BJ (cell line): ENCODE measurements around the gene PCDHA10. TPM values are rescaled to one million over a fixed set of nuclear protein-coding genes. Genes with fewer than 3 reads are reported as not detected.
"Not testable (repeated sequence)": the region's sequence is repeated elsewhere in the genome, so short reads cannot be mapped to it uniquely, and the experiment has no call there.

Source experiments
- CTCF ChIA-PET: fragments of 350-600 bp; formaldehyde crosslinking; extraction: SDS; loops from one replicate; lab custom pipeline; 2021; ENCODE audit warnings: antibody characterized with exemption, inconsistent platforms; lab: Yijun Ruan, JAX
- POLR2A ChIA-PET: fragments of 300-600 bp; sonication (Branson Sonifier 250); formaldehyde crosslinking; extraction: SDS; loops from one replicate; lab custom pipeline; 2021; ENCODE audit warnings: antibody characterized with exemption; lab: Charles Lee
- DNase-seq: peaks from one replicate; pipeline ENCODE4 v3.0.0-alpha.2; 2011; ENCODE audit warnings: low read depth
- H3K27me3 ChIP-seq: 2 replicates; pipeline ENCODE4 v1.6.0; 2011; ENCODE audit warnings: low read length; ENCODE audit not compliant: control insufficient read depth, insufficient read depth
- H3K36me3 ChIP-seq: 2 replicates; pipeline ENCODE4 v1.5.1; 2011; ENCODE audit warnings: low read length; ENCODE audit not compliant: control insufficient read depth, insufficient read depth
- H3K4me3 ChIP-seq: 2 replicates; pipeline ENCODE4 v1.5.1; 2011; ENCODE audit warnings: low read depth, mild to moderate bottlenecking, control low read depth, low read length
- polyA plus RNA-seq: library from polyadenylated mRNA; depleted of rRNA; stranded (reverse); fragments of >200 nt; gene quantifications from 2 replicates; pipeline ENCODE4 v1.2.3, GENCODE V29; 2011
- TF ChIP-seq, protein P1 (sequence below): IDR thresholded peaks from 2 replicates; pipeline ENCODE4 v1.5.1; 2011; ENCODE audit warnings: low read depth, mild to moderate bottlenecking, control low read depth, inconsistent platforms, low read length, moderate library complexity; ENCODE audit not compliant: insufficient read depth

The PCDHA10 gene
- polyA plus RNA-seq, 1 experiment = 0.02 TPM

DNA sequence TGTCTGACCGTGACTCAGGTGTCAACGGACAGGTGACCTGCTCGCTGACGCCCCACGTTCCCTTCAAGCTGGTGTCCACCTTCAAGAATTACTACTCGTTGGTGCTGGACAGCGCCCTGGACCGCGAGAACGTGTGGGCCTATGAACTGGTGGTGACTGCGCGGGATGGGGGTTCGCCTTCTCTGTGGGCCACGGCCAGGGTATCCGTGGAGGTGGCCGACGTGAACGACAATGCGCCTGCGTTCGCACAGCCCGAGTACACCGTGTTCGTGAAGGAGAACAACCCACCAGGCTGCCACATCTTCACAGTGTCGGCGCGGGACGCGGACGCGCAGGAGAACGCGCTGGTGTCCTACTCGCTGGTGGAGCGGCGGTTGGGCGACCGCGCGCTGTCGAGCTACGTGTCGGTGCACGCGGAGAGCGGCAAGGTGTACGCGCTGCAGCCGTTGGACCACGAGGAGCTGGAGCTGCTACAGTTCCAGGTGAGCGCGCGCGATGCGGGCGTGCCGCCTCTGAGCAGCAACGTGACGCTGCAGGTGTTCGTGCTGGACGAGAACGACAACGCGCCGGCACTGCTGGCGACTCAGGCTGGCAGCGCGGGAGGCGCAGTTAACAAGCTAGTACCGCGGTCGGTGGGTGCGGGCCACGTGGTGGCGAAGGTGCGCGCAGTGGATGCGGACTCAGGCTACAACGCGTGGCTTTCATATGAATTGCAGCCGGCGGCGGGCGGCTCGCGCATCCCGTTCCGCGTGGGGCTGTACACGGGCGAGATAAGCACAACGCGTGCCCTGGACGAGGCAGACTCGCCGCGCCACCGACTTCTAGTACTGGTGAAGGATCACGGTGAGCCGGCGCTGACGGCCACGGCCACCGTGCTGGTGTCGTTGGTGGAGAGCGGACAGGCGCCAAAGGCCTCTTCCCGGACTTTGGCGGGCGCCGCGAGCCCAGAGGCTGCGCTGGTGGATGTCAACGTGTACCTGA, 14.8 kb downstream of the PCDHA10 start:
- Histone ChIP-seq H3K36me3 (no peaks in the 10 kb centered on the region), H3K4me3 (no peak overlapping the region), H3K27me3 (no peaks in the 10 kb centered on the region)
- no peak for DNase-seq
- TF ChIP-seq, protein P1, sequence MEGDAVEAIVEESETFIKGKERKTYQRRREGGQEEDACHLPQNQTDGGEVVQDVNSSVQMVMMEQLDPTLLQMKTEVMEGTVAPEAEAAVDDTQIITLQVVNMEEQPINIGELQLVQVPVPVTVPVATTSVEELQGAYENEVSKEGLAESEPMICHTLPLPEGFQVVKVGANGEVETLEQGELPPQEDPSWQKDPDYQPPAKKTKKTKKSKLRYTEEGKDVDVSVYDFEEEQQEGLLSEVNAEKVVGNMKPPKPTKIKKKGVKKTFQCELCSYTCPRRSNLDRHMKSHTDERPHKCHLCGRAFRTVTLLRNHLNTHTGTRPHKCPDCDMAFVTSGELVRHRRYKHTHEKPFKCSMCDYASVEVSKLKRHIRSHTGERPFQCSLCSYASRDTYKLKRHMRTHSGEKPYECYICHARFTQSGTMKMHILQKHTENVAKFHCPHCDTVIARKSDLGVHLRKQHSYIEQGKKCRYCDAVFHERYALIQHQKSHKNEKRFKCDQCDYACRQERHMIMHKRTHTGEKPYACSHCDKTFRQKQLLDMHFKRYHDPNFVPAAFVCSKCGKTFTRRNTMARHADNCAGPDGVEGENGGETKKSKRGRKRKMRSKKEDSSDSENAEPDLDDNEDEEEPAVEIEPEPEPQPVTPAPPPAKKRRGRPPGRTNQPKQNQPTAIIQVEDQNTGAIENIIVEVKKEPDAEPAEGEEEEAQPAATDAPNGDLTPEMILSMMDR = no peak
- CTCF ChIA-PET = no interaction called here
- POLR2A ChIA-PET = no interaction called here

DNA sequence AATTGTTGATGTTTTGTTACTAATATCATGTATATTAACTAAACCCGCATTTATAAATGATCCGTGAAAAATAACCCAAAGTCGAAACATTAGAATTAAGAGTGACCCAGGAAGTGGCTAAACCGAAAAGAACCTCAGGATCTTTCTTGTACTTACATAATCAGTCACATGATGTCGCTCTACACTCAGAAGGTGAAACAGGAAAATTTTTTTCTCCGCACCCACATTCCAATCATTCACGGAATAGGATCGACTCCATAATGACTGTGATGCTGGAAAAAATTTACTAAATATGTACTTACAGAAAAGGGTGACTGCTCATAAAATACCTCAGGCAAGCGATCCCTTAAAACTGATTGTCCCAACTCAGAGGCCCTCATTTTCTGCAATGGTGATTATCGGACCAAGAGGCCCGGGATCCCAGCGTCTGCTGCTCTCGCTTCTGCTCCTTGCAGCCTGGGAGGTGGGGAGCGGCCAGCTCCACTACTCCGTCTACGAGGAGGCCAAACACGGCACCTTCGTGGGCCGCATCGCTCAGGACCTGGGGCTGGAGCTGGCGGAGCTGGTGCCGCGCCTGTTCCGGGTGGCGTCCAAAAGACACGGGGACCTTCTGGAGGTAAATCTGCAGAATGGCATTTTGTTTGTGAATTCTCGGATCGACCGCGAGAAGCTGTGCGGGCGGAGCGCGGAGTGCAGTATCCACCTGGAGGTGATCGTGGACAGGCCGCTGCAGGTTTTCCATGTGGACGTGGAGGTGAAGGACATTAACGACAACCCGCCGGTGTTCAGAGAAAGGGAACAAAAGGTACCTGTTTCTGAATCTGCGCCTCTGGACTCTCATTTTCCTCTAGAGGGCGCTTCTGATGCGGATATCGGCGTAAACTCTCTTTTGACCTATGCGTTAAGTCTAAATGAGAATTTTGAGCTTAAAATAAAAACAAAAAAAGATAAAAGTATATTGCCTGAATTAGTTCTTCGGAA, 19.7 kb downstream of the PCDHA10 start, which contains the start of gene PCDHA12:
PCDHA12 (plus strand) TSS at position 224 of the 981 bp plus-strand sequence; CDS start at position 389, 165 bp downstream.
- Histone ChIP-seq H3K4me3 (no peak within 1 kb of the TSS), H3K36me3 (no peaks in the 10 kb centered on the region), H3K27me3 (no peaks in the 10 kb centered on the region)
- DNase-seq = no peak
- ChIA-PET POLR2A (no interaction called here), CTCF (no interaction called here)
- TF ChIP-seq, protein P1 = no peak

DNA sequence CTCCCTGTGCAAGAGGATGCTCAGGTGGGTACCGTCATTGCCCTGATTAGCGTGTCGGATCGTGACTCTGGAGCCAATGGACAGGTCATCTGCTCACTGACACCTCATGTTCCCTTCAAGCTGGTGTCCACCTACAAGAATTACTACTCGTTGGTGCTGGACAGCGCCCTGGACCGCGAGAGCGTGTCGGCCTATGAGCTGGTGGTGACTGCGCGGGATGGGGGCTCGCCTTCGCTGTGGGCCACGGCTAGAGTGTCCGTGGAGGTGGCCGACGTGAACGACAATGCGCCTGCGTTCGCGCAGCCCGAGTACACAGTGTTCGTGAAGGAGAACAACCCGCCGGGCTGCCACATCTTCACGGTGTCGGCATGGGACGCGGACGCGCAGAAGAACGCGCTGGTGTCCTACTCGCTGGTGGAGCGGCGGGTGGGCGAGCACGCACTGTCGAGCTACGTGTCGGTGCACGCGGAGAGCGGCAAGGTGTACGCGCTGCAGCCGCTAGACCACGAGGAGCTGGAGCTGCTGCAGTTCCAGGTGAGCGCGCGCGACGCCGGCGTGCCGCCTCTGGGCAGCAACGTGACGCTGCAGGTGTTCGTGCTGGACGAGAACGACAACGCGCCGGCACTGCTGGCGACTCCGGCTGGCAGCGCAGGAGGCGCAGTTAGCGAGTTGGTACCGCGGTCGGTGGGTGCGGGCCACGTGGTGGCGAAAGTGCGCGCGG, 21.0 kb downstream of the PCDHA10 start:
- DNase-seq, POLR2A ChIA-PET, H3K4me3 ChIP-seq, CTCF ChIA-PET, H3K27me3 ChIP-seq, H3K36me3 ChIP-seq: not testable (repeated sequence)

DNA sequence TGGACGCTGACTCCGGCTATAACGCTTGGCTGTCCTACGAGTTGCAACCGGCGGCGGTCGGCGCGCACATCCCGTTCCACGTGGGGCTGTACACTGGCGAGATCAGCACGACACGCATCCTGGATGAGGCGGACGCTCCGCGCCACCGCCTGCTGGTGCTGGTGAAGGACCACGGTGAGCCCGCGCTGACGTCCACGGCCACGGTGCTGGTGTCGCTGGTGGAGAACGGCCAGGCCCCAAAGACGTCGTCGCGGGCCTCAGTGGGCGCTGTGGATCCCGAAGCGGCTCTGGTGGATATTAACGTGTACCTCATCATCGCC, 21.5 kb downstream of the PCDHA10 start:
- ChIA-PET POLR2A (no interaction called here), CTCF (no interaction called here)
- Histone ChIP-seq H3K36me3 (no peaks in the 10 kb centered on the region), H3K4me3 (no peak overlapping the region), H3K27me3 (no peaks in the 10 kb centered on the region)
- DNase-seq = no peak
- TF ChIP-seq, protein P1 = no peak

DNA sequence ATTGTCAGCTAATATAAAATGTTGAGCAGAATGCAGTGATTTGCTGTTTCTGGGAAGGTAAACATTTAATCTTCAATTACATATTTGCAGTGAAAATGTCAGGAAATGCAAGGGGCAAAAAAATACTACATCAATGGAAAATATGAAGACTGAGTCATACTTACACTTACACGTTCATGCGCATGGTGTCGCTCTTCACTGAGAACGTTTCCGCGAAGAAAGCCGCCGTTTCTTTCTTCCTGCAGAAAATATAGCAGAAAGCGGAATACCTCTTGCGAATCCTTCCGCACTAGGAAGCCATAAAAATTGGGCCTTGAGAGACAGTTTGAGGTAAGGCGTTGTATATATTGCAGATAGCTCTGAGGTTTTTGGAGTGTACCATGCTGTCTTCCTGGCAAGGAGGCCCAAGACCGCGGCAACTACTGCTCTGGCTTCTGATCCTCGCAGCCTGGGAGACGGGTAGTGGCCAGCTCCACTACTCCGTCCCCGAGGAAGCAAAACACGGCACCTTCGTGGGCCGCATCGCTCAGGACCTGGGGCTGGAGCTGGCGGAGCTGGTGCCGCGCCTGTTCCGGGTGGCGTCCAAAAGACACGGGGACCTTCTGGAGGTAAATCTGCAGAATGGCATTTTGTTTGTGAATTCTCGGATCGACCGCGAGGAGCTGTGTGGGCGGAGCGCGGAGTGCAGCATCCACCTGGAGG, 26.3 kb downstream of the PCDHA10 start, which contains the start of gene PCDHA13:
PCDHA13 (plus strand) TSS at position 236 of the 702 bp plus-strand sequence; CDS start at position 381, 145 bp downstream.
- no peaks in the 10 kb centered on the region for H3K36me3 ChIP-seq
- DNase-seq = no peak
- CTCF ChIA-PET = interaction anchor here (0.6 kb wide), 1 partner anchor 34 kb away, joined by 3 read pairs; the partner anchor contains the start of gene PCDHA9
- no peaks in the 10 kb centered on the region for H3K27me3 ChIP-seq
- H3K4me3 ChIP-seq = no peak within 1 kb of the TSS
- POLR2A ChIA-PET = no interaction called here
- TF ChIP-seq, protein P1 = no peak
